ENCODE data around the gene PRDM8. TPM values are rescaled to one million over a fixed set of nuclear protein-coding genes. Genes with fewer than 3 reads are reported as not detected.

PRDM8 gene
- total and polyA plus RNA-seq, 2 donors (not counting 1 experiment from before 2014, with no cell fraction given): 20.0 to 35.6 TPM

- Histone ChIP-seq H2AFZ (ENCODE audit: insufficient read depth, low read depth, low read length, poor library complexity, severe bottlenecking) (no peak overlapping the region), H3K4me2 (replicated peaks; ENCODE audit: low read depth, low read length, poor library complexity, severe bottlenecking) (no peak overlapping the region), H3K27ac (ENCODE audit: low read length in 2 of 2) (no peak overlapping the region), H3K9ac (ENCODE audit: low read length) (no peak overlapping the region), H3K9me3 (ENCODE audit: control extremely low read depth in 1 of 3, control insufficient read depth in 2 of 3, insufficient read depth in 1 of 3, low read length in 2 of 3) (peaks cover 0 to 3% (median 0%) of the 10 kb centered on the region in 3 donors), H3K4me3 (ENCODE audit: control extremely low read depth in 1 of 5, extremely low read depth in 1 of 5, insufficient read depth in 1 of 5, low read depth in 2 of 5, low read length in 4 of 5) (no peak overlapping the region), H3K79me2 (ENCODE audit: control insufficient read depth, insufficient read depth, low read length) (no peaks in the 10 kb centered on the region), H3K36me3 (replicated peaks in 1 of 2; ENCODE audit: control extremely low read depth in 1 of 2, control insufficient read depth in 1 of 2, extremely low read depth in 1 of 2, insufficient read depth in 2 of 2, low read length in 1 of 2) (no peaks in the 10 kb centered on the region), H3K27me3 (replicated peaks in 1 of 4; ENCODE audit: control extremely low read depth in 1 of 4, control insufficient read depth in 3 of 4, insufficient read depth in 4 of 4, low read length in 3 of 4) (peaks cover 0 to 16% (median 4%) of the 10 kb centered on the region in 4 experiments), H4K20me1 (ENCODE audit: control insufficient read depth, insufficient read depth, low read length, poor library complexity, severe bottlenecking) (no peaks in the 10 kb centered on the region), H3K4me1 (ENCODE audit: control insufficient read depth in 2 of 2, insufficient read depth in 2 of 2, low read length in 2 of 2) (peaks cover 7 to 17% of the 10 kb centered on the region in 2 donors)
- ATAC-seq (ENCODE audit: low read depth) (no peak), DNase-seq (no peak)
- ChIA-PET CTCF (interaction anchor here (1.4 to 3.3 kb wide), 2 partner anchors 9 to 1251 kb away, joined by 4 to 26 read pairs; no protein-coding TSS in a partner anchor), POLR2A (no interaction called here)
- WGBS (ENCODE audit: insufficient coverage): no CpG with 5 or more reads among the region's 5 CpGs
- Mint-ChIP-seq H3K9me3 (ENCODE audit: insufficient read depth) (no peaks in the 10 kb centered on the region), H3K27ac (no peak overlapping the region), H3K27me3 (peaks cover 10% of the 10 kb centered on the region), H3K4me1 (peaks cover 16% of the 10 kb centered on the region), H3K4me3 (no peak overlapping the region)
- TF ChIP-seq, protein P1, sequence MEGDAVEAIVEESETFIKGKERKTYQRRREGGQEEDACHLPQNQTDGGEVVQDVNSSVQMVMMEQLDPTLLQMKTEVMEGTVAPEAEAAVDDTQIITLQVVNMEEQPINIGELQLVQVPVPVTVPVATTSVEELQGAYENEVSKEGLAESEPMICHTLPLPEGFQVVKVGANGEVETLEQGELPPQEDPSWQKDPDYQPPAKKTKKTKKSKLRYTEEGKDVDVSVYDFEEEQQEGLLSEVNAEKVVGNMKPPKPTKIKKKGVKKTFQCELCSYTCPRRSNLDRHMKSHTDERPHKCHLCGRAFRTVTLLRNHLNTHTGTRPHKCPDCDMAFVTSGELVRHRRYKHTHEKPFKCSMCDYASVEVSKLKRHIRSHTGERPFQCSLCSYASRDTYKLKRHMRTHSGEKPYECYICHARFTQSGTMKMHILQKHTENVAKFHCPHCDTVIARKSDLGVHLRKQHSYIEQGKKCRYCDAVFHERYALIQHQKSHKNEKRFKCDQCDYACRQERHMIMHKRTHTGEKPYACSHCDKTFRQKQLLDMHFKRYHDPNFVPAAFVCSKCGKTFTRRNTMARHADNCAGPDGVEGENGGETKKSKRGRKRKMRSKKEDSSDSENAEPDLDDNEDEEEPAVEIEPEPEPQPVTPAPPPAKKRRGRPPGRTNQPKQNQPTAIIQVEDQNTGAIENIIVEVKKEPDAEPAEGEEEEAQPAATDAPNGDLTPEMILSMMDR (IDR thresholded peaks at IDR 0.05): no peak
- no peak for TF ChIP-seq EZH2 (IDR thresholded peaks at IDR 0.05; ENCODE audit: borderline replicate concordance, insufficient read depth, low read depth, low read length, poor library complexity, severe bottlenecking)
- intact Hi-C loops (cut with micrococcal nuclease): no loop called here
Observed at GRCh38 chr4:80204433-80205011, 7.2 kb downstream of the PRDM8 start.

GRCh38 chr4:80206111-80206510, 8.8 kb downstream of the PRDM8 start:
- POLR2A ChIA-PET: no interaction called here
- intact Hi-C loops (cut with micrococcal nuclease): no loop called here
- WGBS (ENCODE audit: insufficient coverage): 100% methylated on average over 7 of the region's 9 CpGs
- H3K79me2 ChIP-seq (ENCODE audit: control insufficient read depth, insufficient read depth, low read length): no peaks in the 10 kb centered on the region
- Mint-ChIP-seq H3K9me3 (ENCODE audit: insufficient read depth) (no peaks in the 10 kb centered on the region), H3K27me3 (peaks cover 18% of the 10 kb centered on the region), H3K4me1 (peaks cover 14% of the 10 kb centered on the region), H3K4me3 (no peak overlapping the region), H3K27ac (no peak overlapping the region)
- H3K9ac ChIP-seq (ENCODE audit: low read length): no peak overlapping the region
- TF ChIP-seq, protein P1 (IDR thresholded peaks at IDR 0.05): no peak
- TF ChIP-seq EZH2 (IDR thresholded peaks at IDR 0.05; ENCODE audit: borderline replicate concordance, insufficient read depth, low read depth, low read length, poor library complexity, severe bottlenecking): no peak
- H3K27me3 ChIP-seq (replicated peaks in 1 of 4; ENCODE audit: control extremely low read depth in 1 of 4, control insufficient read depth in 3 of 4, insufficient read depth in 4 of 4, low read length in 3 of 4): peaks cover 0 to 16% (median 4%) of the 10 kb centered on the region in 4 experiments
- CTCF ChIA-PET: interaction anchor here (0.6 to 1.3 kb wide), 2 partner anchors 9 to 20 kb away, joined by 3 to 4 read pairs; partner anchors contain the start of gene PRDM8
- H3K36me3 ChIP-seq (replicated peaks in 1 of 2; ENCODE audit: control extremely low read depth in 1 of 2, control insufficient read depth in 1 of 2, extremely low read depth in 1 of 2, insufficient read depth in 2 of 2, low read length in 1 of 2): no peaks in the 10 kb centered on the region
- DNase-seq (no peak), ATAC-seq (ENCODE audit: low read depth) (no peak)
- no peak overlapping the region for H3K4me2 ChIP-seq (replicated peaks; ENCODE audit: low read depth, low read length, poor library complexity, severe bottlenecking)
- no peaks in the 10 kb centered on the region for H4K20me1 ChIP-seq (ENCODE audit: control insufficient read depth, insufficient read depth, low read length, poor library complexity, severe bottlenecking)
- H2AFZ ChIP-seq (ENCODE audit: insufficient read depth, low read depth, low read length, poor library complexity, severe bottlenecking): no peak overlapping the region
- peaks cover 7 to 17% of the 10 kb centered on the region in 2 donors for H3K4me1 ChIP-seq (ENCODE audit: control insufficient read depth in 2 of 2, insufficient read depth in 2 of 2, low read length in 2 of 2)
- H3K27ac ChIP-seq (ENCODE audit: low read length in 2 of 2): no peak overlapping the region
- H3K9me3 ChIP-seq (ENCODE audit: control extremely low read depth in 1 of 3, control insufficient read depth in 2 of 3, insufficient read depth in 1 of 3, low read length in 2 of 3): peaks cover 0 to 3% (median 0%) of the 10 kb centered on the region in 3 donors
- no peak overlapping the region for H3K4me3 ChIP-seq (ENCODE audit: control extremely low read depth in 1 of 5, extremely low read depth in 1 of 5, insufficient read depth in 1 of 5, low read depth in 2 of 5, low read length in 4 of 5)
